Mucosa of rectum (tissue), 2 donors: ENCODE measurements around the gene NLRP9.

Experiments
- H3K27ac ChIP-seq, 2 donors: one replicate each; pipeline ENCODE4 v1.7.0; 2013; ENCODE audit warnings: inconsistent platforms in 2 of 2, low read depth in 2 of 2, low read length in 2 of 2
- H3K27me3 ChIP-seq, 2 donors: one replicate each; pipeline ENCODE4 v1.7.0; 2013; ENCODE audit warnings: low read length in 2 of 2; ENCODE audit not compliant: control insufficient read depth in 2 of 2, insufficient read depth in 2 of 2
- H3K36me3 ChIP-seq, 2 donors: one replicate each; pipeline ENCODE4 v1.7.0; 2013; ENCODE audit warnings: low read length in 2 of 2; ENCODE audit not compliant: control insufficient read depth in 2 of 2, insufficient read depth in 2 of 2
- H3K4me1 ChIP-seq, 2 donors: one replicate each; pipeline ENCODE4 v1.7.0; 2013; ENCODE audit warnings: low read length in 2 of 2, mild to moderate bottlenecking in 1 of 2; ENCODE audit not compliant: control insufficient read depth in 2 of 2, insufficient read depth in 2 of 2
- H3K4me3 ChIP-seq, 2 donors: one replicate each; pipeline ENCODE4 v1.7.0; 2013; ENCODE audit warnings: low read length in 2 of 2
- H3K9ac ChIP-seq, 2 donors: one replicate each; pipeline ENCODE4 v1.7.0; 2013; ENCODE audit warnings: low read length in 2 of 2, low read depth in 1 of 2, mild to moderate bottlenecking in 1 of 2
- H3K9me3 ChIP-seq, 2 donors: one replicate each; pipeline ENCODE4 v1.7.0; 2013; ENCODE audit warnings: low read length in 2 of 2; ENCODE audit not compliant: control insufficient read depth in 2 of 2
- donor health status: healthy.
- donor health status: Normal muscosa, but diverticular disease.

NLRP9 gene

DNA sequence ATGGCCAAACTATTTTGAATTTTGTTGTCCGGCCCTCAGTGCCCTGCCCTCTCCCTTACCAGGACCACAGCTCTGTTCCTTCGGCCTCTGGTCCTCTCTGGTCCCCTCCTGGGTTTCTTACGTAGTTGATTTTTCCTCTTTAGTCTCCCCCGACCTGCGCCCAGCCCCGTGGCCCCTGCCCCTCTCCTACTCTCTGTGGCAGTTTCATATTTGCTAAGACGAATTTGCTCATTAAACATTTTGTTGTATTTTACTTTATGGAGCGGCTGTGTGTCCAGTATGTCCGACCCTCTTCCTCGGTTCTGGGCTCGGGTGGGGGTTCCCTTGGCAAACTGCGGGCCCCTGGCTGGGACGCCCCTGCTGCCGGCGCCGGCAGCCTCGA lies 63.8 kb downstream of the NLRP9 start:
- H3K4me3 ChIP-seq = peak overlapping the region; percentile 93 to 99
- peak overlapping the region; percentile 87 to 92 for H3K27ac ChIP-seq
- no peaks in the 10 kb centered on the region for H3K9me3 ChIP-seq
- H3K27me3 ChIP-seq = no peaks in the 10 kb centered on the region
- H3K4me1 ChIP-seq = peaks cover 26 to 36% of the 10 kb centered on the region in 2 donors
- H3K36me3 ChIP-seq = peaks cover 28 to 42% of the 10 kb centered on the region in 2 donors
- peak overlapping the region; percentile 24 to 96 for H3K9ac ChIP-seq

- Histone ChIP-seq H3K4me3 (no peak overlapping the region), H3K9ac (no peak overlapping the region), H3K36me3 (peaks cover 28 to 42% of the 10 kb centered on the region in 2 donors), H3K9me3 (no peaks in the 10 kb centered on the region), H3K4me1 (peaks cover 24 to 30% of the 10 kb centered on the region in 2 donors), H3K27ac (no peak overlapping the region), H3K27me3 (no peaks in the 10 kb centered on the region)
Observed at GRCh38 chr19:55673889-55674288, 64.3 kb downstream of the NLRP9 start.

DNA sequence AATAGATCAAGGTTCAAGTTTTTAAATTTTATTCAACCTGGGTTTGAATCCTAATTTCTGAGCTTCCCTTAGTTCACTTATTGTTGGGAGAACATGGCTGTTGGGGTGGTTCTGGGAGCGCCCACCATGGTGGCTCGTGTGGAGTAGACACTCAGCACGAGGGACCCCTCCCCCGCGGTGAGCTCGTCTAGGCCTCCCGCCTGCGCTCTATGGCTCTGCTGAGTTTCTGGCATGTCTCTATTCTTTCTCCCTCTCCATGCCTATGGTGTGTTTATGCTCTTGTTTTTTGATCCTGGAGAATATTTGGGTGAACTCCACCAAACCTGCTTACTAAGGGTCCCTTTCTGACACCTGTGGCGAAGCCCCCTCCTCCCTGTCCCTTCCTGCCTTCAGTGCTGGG lies 64.7 kb downstream of the NLRP9 start:
- Histone ChIP-seq H3K9ac (peak overlapping the region in 1 of 2 donors; percentile 47), H3K4me3 (no peak overlapping the region), H3K27ac (no peak overlapping the region), H3K27me3 (no peaks in the 10 kb centered on the region), H3K9me3 (no peaks in the 10 kb centered on the region), H3K4me1 (peaks cover 23 to 27% of the 10 kb centered on the region in 2 donors), H3K36me3 (peaks cover 28 to 42% of the 10 kb centered on the region in 2 donors)

GRCh38 chr19:55672418-55672817 lies 65.8 kb downstream of the NLRP9 start:
- Histone ChIP-seq H3K36me3 (peaks cover 31 to 42% of the 10 kb centered on the region in 2 donors), H3K4me3 (no peak overlapping the region), H3K9me3 (no peaks in the 10 kb centered on the region), H3K4me1 (peaks cover 13 to 20% of the 10 kb centered on the region in 2 donors), H3K27me3 (no peaks in the 10 kb centered on the region), H3K9ac (no peak overlapping the region), H3K27ac (no peak overlapping the region)

- Histone ChIP-seq H3K4me1 (peaks cover 0 to 6% of the 10 kb centered on the region in 2 donors), H3K36me3 (peaks cover 45 to 56% of the 10 kb centered on the region in 2 donors), H3K9me3 (no peaks in the 10 kb centered on the region), H3K27ac (no peak overlapping the region), H3K27me3 (no peaks in the 10 kb centered on the region), H3K9ac (no peak overlapping the region), H3K4me3 (no peak overlapping the region)
Observed at GRCh38 chr19:55671054-55671378, 67.2 kb downstream of the NLRP9 start.

DNA sequence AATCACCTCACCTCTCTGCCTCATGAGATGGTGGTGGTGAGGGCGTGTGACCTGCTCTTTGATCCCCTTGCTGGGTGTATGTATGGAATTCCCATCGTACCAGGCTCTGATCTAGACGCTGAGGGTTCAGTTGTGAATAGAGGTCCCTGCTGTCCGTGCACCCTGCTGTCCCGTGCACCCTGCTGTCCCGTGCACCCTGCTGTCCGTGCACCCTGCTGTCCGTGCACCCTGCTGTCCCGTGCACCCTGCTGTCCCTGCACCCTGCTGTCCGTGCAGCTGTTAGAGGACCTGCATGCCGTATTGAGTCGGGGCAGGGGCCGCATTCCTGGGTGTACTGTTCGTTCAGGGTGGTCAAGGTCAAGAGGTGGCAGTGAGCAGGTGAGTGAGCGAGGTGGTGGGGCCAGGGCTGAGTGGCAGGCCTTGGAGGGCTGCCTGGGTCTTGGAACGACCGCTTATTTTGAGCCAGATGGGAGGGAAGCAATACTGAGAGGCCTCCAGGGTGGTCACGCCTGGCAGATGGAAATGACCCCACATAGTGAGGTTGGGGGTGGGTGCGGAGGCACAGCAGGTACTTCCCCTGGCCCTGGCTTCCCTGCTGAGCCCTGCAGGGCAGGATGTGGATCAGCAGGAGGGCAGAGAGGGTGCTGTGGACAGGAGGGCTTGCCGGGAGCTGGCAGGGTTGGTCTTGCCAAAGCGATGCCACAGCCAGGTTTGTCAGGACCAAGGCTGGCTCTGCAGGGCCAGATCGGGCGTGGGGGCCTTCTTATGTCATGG lies 67.7 kb downstream of the NLRP9 start:
- Histone ChIP-seq H3K36me3 (peaks cover 49 to 62% of the 10 kb centered on the region in 2 donors), H3K27ac (no peak overlapping the region), H3K9ac (no peak overlapping the region), H3K27me3 (no peaks in the 10 kb centered on the region), H3K9me3 (no peaks in the 10 kb centered on the region), H3K4me3 (no peak overlapping the region), H3K4me1 (peaks cover 0 to 3% of the 10 kb centered on the region in 2 donors)

GRCh38 chr19:55669418-55670279 lies 68.6 kb downstream of the NLRP9 start:
- Histone ChIP-seq H3K27me3 (no peaks in the 10 kb centered on the region), H3K9me3 (no peaks in the 10 kb centered on the region), H3K4me3 (no peak overlapping the region), H3K27ac (no peak overlapping the region), H3K36me3 (peaks cover 49 to 68% of the 10 kb centered on the region in 2 donors), H3K9ac (no peak overlapping the region), H3K4me1 (peaks cover 0 to 3% of the 10 kb centered on the region in 2 donors)

- H3K9ac ChIP-seq = no peak overlapping the region
- no peaks in the 10 kb centered on the region for H3K27me3 ChIP-seq
- no peak overlapping the region for H3K27ac ChIP-seq
- no peak overlapping the region for H3K4me3 ChIP-seq
- H3K9me3 ChIP-seq = no peaks in the 10 kb centered on the region
- H3K36me3 ChIP-seq = peaks cover 57 to 76% of the 10 kb centered on the region in 2 donors
- peaks cover 0 to 3% of the 10 kb centered on the region in 2 donors for H3K4me1 ChIP-seq
Observed at GRCh38 chr19:55668603-55669348, 69.4 kb downstream of the NLRP9 start.

GRCh38 chr19:55667958-55668357 lies 70.2 kb downstream of the NLRP9 start:
- no peak overlapping the region for H3K4me3 ChIP-seq
- no peak overlapping the region for H3K27ac ChIP-seq
- peaks cover 64 to 80% of the 10 kb centered on the region in 2 donors for H3K36me3 ChIP-seq
- peaks cover 0 to 3% of the 10 kb centered on the region in 2 donors for H3K4me1 ChIP-seq
- H3K27me3 ChIP-seq = no peaks in the 10 kb centered on the region
- H3K9me3 ChIP-seq = no peaks in the 10 kb centered on the region
- no peak overlapping the region for H3K9ac ChIP-seq
